Measurements from ENCODE around the gene KRT16.
"Not testable (repeated sequence)": the region's sequence is repeated elsewhere in the genome, so short reads cannot be mapped to it uniquely, and the experiment has no call there.

Gene KRT16

GRCh38 chr17:41612376-41613160 lies at the start of gene KRT16:
KRT16 (minus strand) TSS chr17:41612767; CDS start chr17:41612688, 79 bp downstream.
- H3K27ac ChIP-seq: not testable (repeated sequence)

GRCh38 chr17:41660221-41660711 lies 47.7 kb upstream of the KRT16 start:
- TF ChIP-seq, protein P1, sequence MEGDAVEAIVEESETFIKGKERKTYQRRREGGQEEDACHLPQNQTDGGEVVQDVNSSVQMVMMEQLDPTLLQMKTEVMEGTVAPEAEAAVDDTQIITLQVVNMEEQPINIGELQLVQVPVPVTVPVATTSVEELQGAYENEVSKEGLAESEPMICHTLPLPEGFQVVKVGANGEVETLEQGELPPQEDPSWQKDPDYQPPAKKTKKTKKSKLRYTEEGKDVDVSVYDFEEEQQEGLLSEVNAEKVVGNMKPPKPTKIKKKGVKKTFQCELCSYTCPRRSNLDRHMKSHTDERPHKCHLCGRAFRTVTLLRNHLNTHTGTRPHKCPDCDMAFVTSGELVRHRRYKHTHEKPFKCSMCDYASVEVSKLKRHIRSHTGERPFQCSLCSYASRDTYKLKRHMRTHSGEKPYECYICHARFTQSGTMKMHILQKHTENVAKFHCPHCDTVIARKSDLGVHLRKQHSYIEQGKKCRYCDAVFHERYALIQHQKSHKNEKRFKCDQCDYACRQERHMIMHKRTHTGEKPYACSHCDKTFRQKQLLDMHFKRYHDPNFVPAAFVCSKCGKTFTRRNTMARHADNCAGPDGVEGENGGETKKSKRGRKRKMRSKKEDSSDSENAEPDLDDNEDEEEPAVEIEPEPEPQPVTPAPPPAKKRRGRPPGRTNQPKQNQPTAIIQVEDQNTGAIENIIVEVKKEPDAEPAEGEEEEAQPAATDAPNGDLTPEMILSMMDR (conservative IDR thresholded peaks at IDR 0.05): no peak
- no peak for TF ChIP-seq ZFX (IDR thresholded peaks at IDR 0.05)
- no peak overlapping the region for H3K27ac ChIP-seq

DNA sequence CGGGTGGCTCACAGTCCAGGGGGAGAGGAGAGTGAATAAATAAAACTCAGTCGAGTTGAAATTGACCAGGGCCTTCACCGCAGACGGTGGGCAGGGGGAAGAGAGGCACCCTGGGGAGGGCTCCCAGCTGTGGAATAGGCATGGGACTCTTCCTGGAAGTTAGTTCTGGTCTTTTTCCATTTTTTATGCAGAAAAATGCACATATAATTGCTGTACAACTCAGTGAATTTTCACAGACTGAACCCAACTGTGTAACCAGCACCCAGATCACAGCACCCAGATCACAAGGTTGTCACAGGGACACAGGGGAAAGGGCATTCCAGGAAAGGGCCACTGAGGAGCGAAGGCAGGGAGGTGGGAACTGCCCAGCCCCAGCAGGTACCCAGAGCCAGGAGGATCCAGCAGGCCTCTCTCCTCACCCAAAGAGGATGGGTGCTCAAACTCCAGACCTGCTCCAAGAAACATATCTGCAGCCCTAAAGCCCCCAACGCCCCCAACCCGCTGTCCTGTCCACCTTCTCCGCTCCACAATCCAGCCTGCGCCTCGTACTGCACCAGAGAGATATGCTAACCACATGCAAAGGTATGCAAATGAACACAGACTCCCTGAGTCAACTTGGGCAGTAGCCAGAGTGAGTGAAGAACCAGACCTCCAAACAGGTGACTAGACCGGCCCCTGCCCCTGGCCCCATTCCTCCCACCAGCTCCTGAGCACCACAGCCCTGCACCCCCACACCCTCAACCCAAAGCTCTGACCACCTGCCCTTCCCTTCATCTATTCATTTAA lies 47.1 kb upstream of the KRT16 start:
- no peak overlapping the region for H3K27ac ChIP-seq
- TF ChIP-seq ZFX (IDR thresholded peaks at IDR 0.05): no peak
- TF ChIP-seq, protein P1 (conservative IDR thresholded peaks at IDR 0.05): no peak

- TF ChIP-seq, protein P1 (conservative IDR thresholded peaks at IDR 0.05): no peak
- no peak for TF ChIP-seq ZFX (IDR thresholded peaks at IDR 0.05)
- no peak overlapping the region for H3K27ac ChIP-seq
Measured at GRCh38 chr17:41658846-41659245, 46.3 kb upstream of the KRT16 start.

GRCh38 chr17:41657936-41658335 lies 45.4 kb upstream of the KRT16 start:
- no peak overlapping the region for H3K27ac ChIP-seq
- TF ChIP-seq, protein P1 (conservative IDR thresholded peaks at IDR 0.05): no peak
- TF ChIP-seq ZFX (IDR thresholded peaks at IDR 0.05): no peak

DNA sequence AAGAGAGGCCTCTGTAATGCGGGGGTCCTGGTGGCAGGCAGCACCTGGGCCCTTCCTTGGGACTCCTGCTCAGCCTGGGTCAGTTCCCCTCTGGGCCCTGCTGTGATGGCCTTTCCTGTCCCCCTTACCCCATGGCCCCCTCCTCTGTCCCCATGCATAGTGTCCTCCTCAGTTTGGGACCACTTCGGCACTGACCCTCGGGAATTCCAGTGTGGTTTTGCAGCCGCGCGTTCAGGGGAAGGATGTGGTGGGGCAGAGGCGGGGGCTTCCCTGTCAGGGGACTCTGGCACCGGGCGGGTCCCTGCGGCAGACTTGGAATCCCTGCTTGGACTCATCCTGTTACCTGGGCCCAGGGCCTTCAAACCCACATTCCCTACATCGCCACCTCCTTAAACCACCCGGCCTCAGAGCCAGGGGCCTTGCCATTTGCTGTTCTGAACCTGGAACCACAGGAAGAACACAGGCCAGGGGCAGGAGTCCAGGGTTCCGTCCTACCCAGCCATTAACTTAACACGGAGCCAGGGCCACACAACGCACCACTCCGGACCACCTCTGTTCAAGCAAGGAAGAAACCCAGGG lies 44.7 kb upstream of the KRT16 start:
- TF ChIP-seq ZFX (IDR thresholded peaks at IDR 0.05): no peak
- TF ChIP-seq, protein P1 (conservative IDR thresholded peaks at IDR 0.05): no peak
- H3K27ac ChIP-seq: no peak overlapping the region

GRCh38 chr17:41656249-41657023 lies 43.9 kb upstream of the KRT16 start:
- TF ChIP-seq, protein P1 (conservative IDR thresholded peaks at IDR 0.05): no peak
- no peak for TF ChIP-seq ZFX (IDR thresholded peaks at IDR 0.05)
- H3K27ac ChIP-seq: no peak overlapping the region
